Measurements from ENCODE around the gene IFNA14. TPM values are rescaled to one million over a fixed set of nuclear protein-coding genes. Genes with fewer than 3 reads are reported as not detected.

IFNA14 gene
- not detected for polyA plus RNA-seq (2012; ENCODE audit: insufficient read length, low read depth)

GRCh38 chr9:21239911-21240310, at the start of gene IFNA14:
TSS of gene IFNA14 (minus strand) at chr9:21240005. CDS start at chr9:21239935, 70 bp downstream.
- TF ChIP-seq POLR2AphosphoS5 (IDR thresholded peaks at IDR 0.05; ENCODE audit: low read depth, low read length) (no peak), TAF1 (IDR thresholded peaks at IDR 0.05; ENCODE audit: borderline replicate concordance, insufficient read depth, low read length) (no peak), SIN3A (IDR thresholded peaks at IDR 0.05; ENCODE audit: borderline replicate concordance, insufficient read depth, low read length) (no peak), FOXP2 (optimal IDR thresholded peaks at IDR 0.05; ENCODE audit: borderline replicate concordance, extremely low read depth, extremely low read length, insufficient read depth) (no peak), REST (IDR thresholded peaks at IDR 0.05; ENCODE audit: insufficient read depth in 1 of 2, low read depth in 2 of 2, low read length in 2 of 2) (no peak)

- TF ChIP-seq REST (IDR thresholded peaks at IDR 0.05; ENCODE audit: insufficient read depth in 1 of 2, low read depth in 2 of 2, low read length in 2 of 2) (no peak), FOXP2 (optimal IDR thresholded peaks at IDR 0.05; ENCODE audit: borderline replicate concordance, extremely low read depth, extremely low read length, insufficient read depth) (no peak), SIN3A (IDR thresholded peaks at IDR 0.05; ENCODE audit: borderline replicate concordance, insufficient read depth, low read length) (no peak), TAF1 (IDR thresholded peaks at IDR 0.05; ENCODE audit: borderline replicate concordance, insufficient read depth, low read length) (no peak), POLR2AphosphoS5 (IDR thresholded peaks at IDR 0.05; ENCODE audit: low read depth, low read length) (no peak)
Observed at GRCh38 chr9:21287280-21287679, 47.5 kb upstream of the IFNA14 start.

GRCh38 chr9:21286659-21287058, 46.9 kb upstream of the IFNA14 start:
- TF ChIP-seq POLR2AphosphoS5 (IDR thresholded peaks at IDR 0.05; ENCODE audit: low read depth, low read length) = no peak
- TF ChIP-seq REST (IDR thresholded peaks at IDR 0.05; ENCODE audit: insufficient read depth in 1 of 2, low read depth in 2 of 2, low read length in 2 of 2) = no peak
- TF ChIP-seq SIN3A (IDR thresholded peaks at IDR 0.05; ENCODE audit: borderline replicate concordance, insufficient read depth, low read length) = no peak
- TF ChIP-seq TAF1 (IDR thresholded peaks at IDR 0.05; ENCODE audit: borderline replicate concordance, insufficient read depth, low read length) = no peak
- TF ChIP-seq FOXP2 (optimal IDR thresholded peaks at IDR 0.05; ENCODE audit: borderline replicate concordance, extremely low read depth, extremely low read length, insufficient read depth) = no peak

- no peak for TF ChIP-seq REST (IDR thresholded peaks at IDR 0.05; ENCODE audit: insufficient read depth in 1 of 2, low read depth in 2 of 2, low read length in 2 of 2)
- no peak for TF ChIP-seq POLR2AphosphoS5 (IDR thresholded peaks at IDR 0.05; ENCODE audit: low read depth, low read length)
- TF ChIP-seq FOXP2 (optimal IDR thresholded peaks at IDR 0.05; ENCODE audit: borderline replicate concordance, extremely low read depth, extremely low read length, insufficient read depth) = no peak
- TF ChIP-seq TAF1 (IDR thresholded peaks at IDR 0.05; ENCODE audit: borderline replicate concordance, insufficient read depth, low read length) = no peak
- TF ChIP-seq SIN3A (IDR thresholded peaks at IDR 0.05; ENCODE audit: borderline replicate concordance, insufficient read depth, low read length) = no peak
Observed at GRCh38 chr9:21286099-21286498, 46.3 kb upstream of the IFNA14 start.

- TF ChIP-seq POLR2AphosphoS5 (IDR thresholded peaks at IDR 0.05; ENCODE audit: low read depth, low read length) (no peak), SIN3A (IDR thresholded peaks at IDR 0.05; ENCODE audit: borderline replicate concordance, insufficient read depth, low read length) (no peak), TAF1 (IDR thresholded peaks at IDR 0.05; ENCODE audit: borderline replicate concordance, insufficient read depth, low read length) (no peak), FOXP2 (optimal IDR thresholded peaks at IDR 0.05; ENCODE audit: borderline replicate concordance, extremely low read depth, extremely low read length, insufficient read depth) (no peak), REST (IDR thresholded peaks at IDR 0.05; ENCODE audit: insufficient read depth in 1 of 2, low read depth in 2 of 2, low read length in 2 of 2) (no peak)
Observed at GRCh38 chr9:21281275-21281674, 41.5 kb upstream of the IFNA14 start.
